ENCODE results near the gene MAP3K3. TPM values are rescaled to one million over a fixed set of nuclear protein-coding genes. Genes with fewer than 3 reads are reported as not detected.

Gene MAP3K3
- polyA plus RNA-seq, 1 experiment = 15.3 TPM

GRCh38 chr17:63676584-63676983 is 54.4 kb downstream of the MAP3K3 start:
- no peaks in the 10 kb centered on the region for H3K27me3 ChIP-seq (ENCODE audit: control insufficient read depth, insufficient read depth, low read length)
- H3K4me3 ChIP-seq (ENCODE audit: low read depth, low read length) = no peak overlapping the region
- H3K27ac ChIP-seq (ENCODE audit: low read depth, low read length) = no peak overlapping the region
- DNase-seq (ENCODE audit: low read depth, low spot score) = no peak
- CTCF ChIA-PET = interaction anchor here (3.5 kb wide), 1 partner anchor 251 kb away, joined by 15 read pairs; no protein-coding TSS in a partner anchor
- POLR2A ChIA-PET = no interaction called here
- H3K9me3 ChIP-seq (ENCODE audit: control insufficient read depth, insufficient read depth, low read length) = no peaks in the 10 kb centered on the region
- no peak for TF ChIP-seq CTCF (IDR thresholded peaks at IDR 0.05; ENCODE audit: low read depth, low read length)

GRCh38 chr17:63679214-63679613 is 57.0 kb downstream of the MAP3K3 start:
- POLR2A ChIA-PET = no interaction called here
- Histone ChIP-seq H3K27ac (ENCODE audit: low read depth, low read length) (no peak overlapping the region), H3K27me3 (ENCODE audit: control insufficient read depth, insufficient read depth, low read length) (no peaks in the 10 kb centered on the region), H3K9me3 (ENCODE audit: control insufficient read depth, insufficient read depth, low read length) (no peaks in the 10 kb centered on the region), H3K4me3 (ENCODE audit: low read depth, low read length) (no peak overlapping the region)
- no peak for DNase-seq (ENCODE audit: low read depth, low spot score)
- CTCF ChIA-PET = interaction anchor here (1.0 to 1.4 kb wide), 2 partner anchors 17 to 67 kb away, joined by 3 to 4 read pairs; no protein-coding TSS in a partner anchor
- TF ChIP-seq CTCF (IDR thresholded peaks at IDR 0.05; ENCODE audit: low read depth, low read length) = 0 out of 2 replicates have a peak, but pooled peaks have one; percentile 7

- ChIA-PET POLR2A (no interaction called here), CTCF (interaction anchor here (1.2 kb wide), 1 partner anchor 69 kb away, joined by 3 read pairs; no protein-coding TSS in a partner anchor)
- no peak for DNase-seq (ENCODE audit: low read depth, low spot score)
- Histone ChIP-seq H3K27me3 (ENCODE audit: control insufficient read depth, insufficient read depth, low read length) (no peaks in the 10 kb centered on the region), H3K27ac (ENCODE audit: low read depth, low read length) (no peak overlapping the region), H3K4me3 (ENCODE audit: low read depth, low read length) (no peak overlapping the region), H3K9me3 (ENCODE audit: control insufficient read depth, insufficient read depth, low read length) (no peaks in the 10 kb centered on the region)
- no peak for TF ChIP-seq CTCF (IDR thresholded peaks at IDR 0.05; ENCODE audit: low read depth, low read length)
Observed at GRCh38 chr17:63680700-63681099, 58.5 kb downstream of the MAP3K3 start.

GRCh38 chr17:63681530-63681929 is 59.3 kb downstream of the MAP3K3 start:
- no peak for DNase-seq (ENCODE audit: low read depth, low spot score)
- Histone ChIP-seq H3K27ac (ENCODE audit: low read depth, low read length) (no peak overlapping the region), H3K27me3 (ENCODE audit: control insufficient read depth, insufficient read depth, low read length) (no peaks in the 10 kb centered on the region), H3K4me3 (ENCODE audit: low read depth, low read length) (no peak overlapping the region), H3K9me3 (ENCODE audit: control insufficient read depth, insufficient read depth, low read length) (no peaks in the 10 kb centered on the region)
- POLR2A ChIA-PET = no interaction called here
- TF ChIP-seq CTCF (IDR thresholded peaks at IDR 0.05; ENCODE audit: low read depth, low read length) = no peak
- CTCF ChIA-PET = no interaction called here

- ChIA-PET POLR2A (no interaction called here), CTCF (no interaction called here)
- Histone ChIP-seq H3K27me3 (ENCODE audit: control insufficient read depth, insufficient read depth, low read length) (no peaks in the 10 kb centered on the region), H3K27ac (ENCODE audit: low read depth, low read length) (no peak overlapping the region), H3K4me3 (ENCODE audit: low read depth, low read length) (no peak overlapping the region), H3K9me3 (ENCODE audit: control insufficient read depth, insufficient read depth, low read length) (no peaks in the 10 kb centered on the region)
- no peak for DNase-seq (ENCODE audit: low read depth, low spot score)
- no peak for TF ChIP-seq CTCF (IDR thresholded peaks at IDR 0.05; ENCODE audit: low read depth, low read length)
Observed at GRCh38 chr17:63682441-63682840, 60.2 kb downstream of the MAP3K3 start.
